ENCODE results near the gene NEK4. TPM values are rescaled to one million over a fixed set of nuclear protein-coding genes. Genes with fewer than 3 reads are reported as not detected.

The NEK4 gene
- total and polyA plus RNA-seq, 2 experiments from 2014 or later: 12.4 to 14.7 TPM

DNA sequence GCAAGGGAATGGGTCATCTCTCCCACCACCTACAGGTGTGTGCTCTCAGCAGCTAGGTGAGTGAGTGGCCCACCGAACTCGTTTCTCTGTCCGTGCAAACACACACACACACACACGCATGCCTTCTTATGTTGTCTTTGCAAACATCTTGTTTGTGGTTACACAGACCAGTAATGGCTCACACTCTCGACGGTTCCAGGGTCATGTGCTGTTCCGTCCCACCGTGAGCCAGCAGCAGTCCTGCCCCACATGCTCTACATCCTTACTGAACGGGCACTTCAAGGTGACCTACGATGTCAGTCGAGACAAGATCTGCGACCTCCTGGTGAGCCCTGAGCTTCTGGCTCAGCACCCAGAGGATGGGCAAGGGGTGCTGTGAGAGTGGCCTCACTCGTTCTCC is 11.0 kb upstream of the NEK4 start:
- no peak overlapping the region for H3K4me3 ChIP-seq
- H3K9me3 ChIP-seq (ENCODE audit: low read depth): no peaks in the 10 kb centered on the region
- H3K27me3 ChIP-seq: peaks cover 8% of the 10 kb centered on the region
- H3K4me1 ChIP-seq (ENCODE audit: low read depth): no peaks in the 10 kb centered on the region
- DNase-seq (ENCODE audit: low read depth in 1 of 2, low spot score in 1 of 2): no peak
- no peaks in the 10 kb centered on the region for H3K36me3 ChIP-seq
- no peak overlapping the region for H3K27ac ChIP-seq
- TF ChIP-seq, protein P1, sequence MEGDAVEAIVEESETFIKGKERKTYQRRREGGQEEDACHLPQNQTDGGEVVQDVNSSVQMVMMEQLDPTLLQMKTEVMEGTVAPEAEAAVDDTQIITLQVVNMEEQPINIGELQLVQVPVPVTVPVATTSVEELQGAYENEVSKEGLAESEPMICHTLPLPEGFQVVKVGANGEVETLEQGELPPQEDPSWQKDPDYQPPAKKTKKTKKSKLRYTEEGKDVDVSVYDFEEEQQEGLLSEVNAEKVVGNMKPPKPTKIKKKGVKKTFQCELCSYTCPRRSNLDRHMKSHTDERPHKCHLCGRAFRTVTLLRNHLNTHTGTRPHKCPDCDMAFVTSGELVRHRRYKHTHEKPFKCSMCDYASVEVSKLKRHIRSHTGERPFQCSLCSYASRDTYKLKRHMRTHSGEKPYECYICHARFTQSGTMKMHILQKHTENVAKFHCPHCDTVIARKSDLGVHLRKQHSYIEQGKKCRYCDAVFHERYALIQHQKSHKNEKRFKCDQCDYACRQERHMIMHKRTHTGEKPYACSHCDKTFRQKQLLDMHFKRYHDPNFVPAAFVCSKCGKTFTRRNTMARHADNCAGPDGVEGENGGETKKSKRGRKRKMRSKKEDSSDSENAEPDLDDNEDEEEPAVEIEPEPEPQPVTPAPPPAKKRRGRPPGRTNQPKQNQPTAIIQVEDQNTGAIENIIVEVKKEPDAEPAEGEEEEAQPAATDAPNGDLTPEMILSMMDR (IDR thresholded peaks at IDR 0.05; ENCODE audit: low read depth, low read length): no peak

DNA sequence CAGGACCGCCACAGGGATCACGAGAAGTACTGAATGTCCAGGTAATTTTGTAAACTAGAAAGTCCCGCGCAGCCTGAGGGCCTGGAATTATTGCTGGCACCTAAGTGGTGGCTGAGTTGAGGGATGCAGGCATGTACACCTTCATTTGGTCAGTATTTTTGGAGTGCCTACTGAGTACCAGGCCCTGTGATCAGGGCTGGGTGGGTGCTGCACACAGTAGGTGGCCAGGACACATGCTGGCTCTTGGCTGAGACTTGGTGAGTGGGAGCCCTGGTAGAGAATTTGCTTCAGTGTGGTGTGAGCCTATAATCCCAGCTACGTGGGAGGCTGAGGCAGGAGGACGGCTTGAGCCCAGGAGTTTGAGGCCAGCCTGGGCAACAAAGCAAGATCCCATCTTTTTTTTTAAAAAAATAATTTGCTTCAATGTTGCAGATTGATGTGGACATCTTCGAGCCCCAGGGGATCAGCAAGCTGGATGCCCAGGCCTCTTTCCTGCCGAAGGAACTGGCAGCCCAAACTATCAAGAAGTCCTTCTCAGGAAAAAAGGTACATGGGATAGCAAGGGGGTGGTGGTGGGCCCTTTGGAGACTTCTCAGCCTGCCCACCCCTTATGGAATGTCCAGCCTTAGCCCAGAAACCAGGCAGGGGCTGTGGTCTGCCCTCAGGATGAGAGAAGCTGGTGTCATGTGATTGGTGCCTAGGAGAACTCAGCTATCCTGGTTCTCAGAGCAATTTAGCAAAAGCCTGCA is 9.3 kb upstream of the NEK4 start:
- no peak overlapping the region for H3K4me3 ChIP-seq
- peaks cover 8% of the 10 kb centered on the region for H3K27me3 ChIP-seq
- DNase-seq (ENCODE audit: low read depth in 1 of 2, low spot score in 1 of 2): no peak
- no peaks in the 10 kb centered on the region for H3K36me3 ChIP-seq
- no peaks in the 10 kb centered on the region for H3K4me1 ChIP-seq (ENCODE audit: low read depth)
- no peaks in the 10 kb centered on the region for H3K9me3 ChIP-seq (ENCODE audit: low read depth)
- no peak overlapping the region for H3K27ac ChIP-seq
- TF ChIP-seq, protein P1 (IDR thresholded peaks at IDR 0.05; ENCODE audit: low read depth, low read length): no peak

DNA sequence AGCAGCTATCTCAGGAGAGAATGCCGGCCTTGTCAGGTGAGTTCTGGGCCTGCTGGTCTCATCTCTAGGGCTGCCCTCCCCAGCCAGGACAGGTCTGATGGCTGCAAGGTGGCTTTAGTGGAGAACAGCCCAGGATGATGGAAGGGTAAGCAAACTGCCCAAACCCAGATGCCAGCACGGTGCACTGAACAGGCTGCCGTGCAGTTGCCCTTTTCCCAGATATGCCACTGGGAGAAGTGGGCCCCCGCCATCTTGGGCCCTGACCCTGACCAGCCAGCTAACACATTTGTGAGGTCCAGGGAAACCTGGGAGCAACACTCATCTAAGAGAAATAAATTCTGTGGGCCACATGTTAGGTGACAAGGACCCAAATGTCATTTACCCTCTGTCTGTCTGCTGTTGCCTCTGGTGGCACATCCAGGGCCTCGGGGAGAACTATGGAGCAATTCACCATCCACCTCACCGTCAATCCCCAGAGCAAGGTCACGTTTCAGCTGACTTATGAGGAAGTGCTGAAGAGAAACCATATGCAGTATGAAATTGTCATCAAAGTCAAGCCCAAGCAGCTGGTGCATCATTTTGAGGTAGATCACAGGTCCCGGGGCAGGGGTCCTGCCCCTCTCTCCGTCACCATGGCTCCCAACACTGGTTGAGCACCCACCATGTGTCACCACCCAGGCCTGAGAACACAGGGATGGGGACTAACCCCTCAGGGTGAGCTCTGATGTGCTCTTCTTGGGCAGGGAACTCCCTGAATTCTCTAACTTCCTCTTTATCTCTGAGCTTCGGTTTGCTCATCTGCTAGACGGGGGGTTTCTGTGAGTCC is 8.5 kb upstream of the NEK4 start:
- Histone ChIP-seq H3K27me3 (peaks cover 8% of the 10 kb centered on the region), H3K9me3 (ENCODE audit: low read depth) (no peaks in the 10 kb centered on the region), H3K27ac (no peak overlapping the region), H3K4me1 (ENCODE audit: low read depth) (no peaks in the 10 kb centered on the region), H3K4me3 (no peak overlapping the region), H3K36me3 (no peaks in the 10 kb centered on the region)
- TF ChIP-seq, protein P1 (IDR thresholded peaks at IDR 0.05; ENCODE audit: low read depth, low read length): no peak
- no peak for DNase-seq (ENCODE audit: low read depth in 1 of 2, low spot score in 1 of 2)

DNA sequence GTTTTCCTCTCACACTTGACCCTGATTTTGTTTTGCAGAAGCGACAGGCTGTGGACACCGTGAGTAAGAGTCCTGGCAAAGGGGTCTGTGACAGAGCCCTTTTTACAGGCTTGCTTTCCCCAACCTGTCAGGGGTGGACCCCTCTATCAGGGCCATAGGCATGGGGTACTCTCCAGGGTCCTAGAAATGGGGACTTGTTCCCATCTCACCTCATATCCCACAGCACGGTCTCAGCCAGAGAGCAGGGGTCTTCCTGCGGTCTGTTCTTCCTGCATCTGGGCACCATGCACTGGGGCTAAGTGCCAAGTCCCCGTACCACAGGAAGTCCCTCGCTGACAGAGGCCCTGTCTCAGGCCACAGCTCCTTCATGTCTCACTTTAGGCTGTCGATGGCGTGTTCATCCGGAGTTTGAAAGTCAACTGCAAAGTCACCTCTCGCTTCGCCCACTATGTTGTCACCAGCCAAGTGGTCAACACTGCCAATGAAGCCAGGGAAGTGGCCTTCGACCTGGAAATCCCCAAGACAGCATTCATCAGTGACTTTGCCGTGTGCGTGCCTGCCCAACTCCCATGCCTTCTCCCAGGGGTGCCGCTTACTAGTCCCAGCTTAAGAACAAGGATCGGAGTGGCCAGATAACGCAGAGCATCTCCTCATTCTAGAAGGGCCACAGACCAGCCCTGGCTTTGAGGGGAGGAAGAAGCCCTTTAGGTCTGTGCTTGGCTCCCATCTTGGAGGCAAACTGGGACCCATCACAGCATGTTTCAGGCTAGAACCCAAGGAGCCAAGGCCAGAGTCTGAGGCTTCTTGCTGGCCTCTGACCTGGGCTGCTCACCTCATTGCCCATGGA is 7.4 kb upstream of the NEK4 start:
- Histone ChIP-seq H3K9me3 (ENCODE audit: low read depth) (no peaks in the 10 kb centered on the region), H3K4me1 (ENCODE audit: low read depth) (no peaks in the 10 kb centered on the region), H3K4me3 (no peak overlapping the region), H3K27ac (no peak overlapping the region), H3K36me3 (no peaks in the 10 kb centered on the region), H3K27me3 (peaks cover 8% of the 10 kb centered on the region)
- TF ChIP-seq, protein P1 (IDR thresholded peaks at IDR 0.05; ENCODE audit: low read depth, low read length): no peak
- DNase-seq (ENCODE audit: low read depth in 1 of 2, low spot score in 1 of 2): no peak

Data from cardiac muscle cell (in vitro differentiated cells and primary cell).